GM12878 (cell line): ENCODE data around the gene ETHE1. TPM values are rescaled to one million over a fixed set of nuclear protein-coding genes. Genes with fewer than 3 reads are reported as not detected.

Experiments
- ATAC-seq: fragments of 200-7000 bp; cut with Tn5 transposase; 3 replicates; pipeline ENCODE4 v1.9.1; 2020; ENCODE audit warnings: mild to moderate bottlenecking, moderate library complexity
- BruUV-seq: library from RNA; stranded (reverse); fragments of 400-500 nt; replicated peaks from 2 replicates; lab custom pipeline; 2021; lab: Mats Ljungman, UMichigan
- CTCF ChIA-PET: fragments of 300-600 bp; sonication (Branson Sonifier 250); formaldehyde crosslinking; extraction: SDS; loops from one replicate; lab custom pipeline; 2021; ENCODE audit warnings: inconsistent platforms; lab: Yijun Ruan, JAX
- POLR2A ChIA-PET: fragments of 350-600 bp; formaldehyde crosslinking; extraction: SDS; loops from one replicate; lab custom pipeline; 2021; ENCODE audit warnings: inconsistent platforms; lab: Charles Lee
- RAD21 ChIA-PET: fragments of 300-600 bp; sonication (Branson Sonifier 250); formaldehyde crosslinking; loops from one replicate; lab custom pipeline; 2023; ENCODE audit warnings: antibody characterized with exemption; ENCODE audit not compliant: unreplicated experiment; lab: Charles Lee
- SMC1A ChIA-PET: fragments of 300-600 bp; sonication (Branson Sonifier 250); formaldehyde crosslinking; loops from one replicate; lab custom pipeline; 2023; ENCODE audit not compliant: unreplicated experiment, uncharacterized antibody; lab: Charles Lee
- DNase-seq: peaks from one replicate; pipeline ENCODE4 v3.0.0-alpha.2; 2011; ENCODE audit warnings: low read depth, low spot score
- FAIRE-seq: peaks from 3 replicates; lab custom pipeline; 2011; peaks lifted over from hg19 to GRCh38; lab: Jason Lieb, UNC
- H2AFZ ChIP-seq: 2 replicates; pipeline ENCODE4 v1.6.0; 2011; ENCODE audit warnings: low read depth, low read length, control low read depth; ENCODE audit not compliant: control insufficient read depth
- H3K27ac ChIP-seq: 2 replicates; pipeline ENCODE4 v1.5.1; 2011; ENCODE audit warnings: control low read depth; ENCODE audit not compliant: control insufficient read depth, insufficient read depth
- H3K27me3 ChIP-seq, 2 experiments: replicated peaks in 1 of 2; 2 replicates each; pipeline versions ENCODE4 v1.6.0 to v1.6.1; 2011; ENCODE audit warnings: low read length in 1 of 2; ENCODE audit not compliant: control insufficient read depth in 2 of 2, insufficient read depth in 2 of 2
- H3K36me3 ChIP-seq, 2 experiments: 2 replicates each; pipeline ENCODE4 v1.5.1; 2011; ENCODE audit warnings: low read length in 1 of 2; ENCODE audit not compliant: control insufficient read depth in 2 of 2, insufficient read depth in 2 of 2
- H3K4me1 ChIP-seq: 2 replicates; pipeline ENCODE4 v1.6.1; 2011; ENCODE audit warnings: mild to moderate bottlenecking, low read length, moderate library complexity, mixed read lengths; ENCODE audit not compliant: control insufficient read depth, insufficient read depth
- H3K4me2 ChIP-seq: 2 replicates; pipeline ENCODE4 v1.6.0; 2011; ENCODE audit warnings: control low read depth; ENCODE audit not compliant: control insufficient read depth, insufficient read depth
- H3K4me3 ChIP-seq: fragments of 200-600 bp; sonication (generic); 2 replicates; pipeline ENCODE4 v1.5.1; 2016
- H3K79me2 ChIP-seq: 2 replicates; pipeline ENCODE4 v1.6.0; 2011; ENCODE audit warnings: low read length; ENCODE audit not compliant: control insufficient read depth, insufficient read depth
- H3K9ac ChIP-seq: 2 replicates; pipeline ENCODE4 v1.8.0; 2011; ENCODE audit warnings: low read length, control low read depth, mixed read lengths; ENCODE audit not compliant: control insufficient read depth, insufficient read depth
- H3K9me3 ChIP-seq: replicated peaks from 3 replicates; pipeline ENCODE4 v1.5.1; 2011; ENCODE audit warnings: mild to moderate bottlenecking, low read length; ENCODE audit not compliant: control insufficient read depth, insufficient read depth
- H4K20me1 ChIP-seq: 2 replicates; pipeline ENCODE4 v1.6.0; 2011; ENCODE audit not compliant: control insufficient read depth, insufficient read depth
- CEBPZ ChIP-seq: fragments of 150-350 bp; IDR thresholded peaks from 2 replicates; pipeline ENCODE4 v1.6.1; 2016; ENCODE audit warnings: low read depth, low read length
- CTCF ChIP-seq, 3 experiments: IDR thresholded peaks in 2 of 3; conservative IDR thresholded peaks in 1 of 3; 2 replicates each; pipeline ENCODE4 v1.5.1; 2011; ENCODE audit warnings: low read depth in 3 of 3, low read length in 3 of 3, mild to moderate bottlenecking in 3 of 3, control low read depth in 2 of 3, moderate library complexity in 2 of 3, inconsistent platforms in 1 of 3, mixed read lengths in 1 of 3; ENCODE audit not compliant: control insufficient read depth in 2 of 3, insufficient read depth in 1 of 3; ENCODE audit errors: extremely low read depth in 1 of 3
- DPF2 ChIP-seq: fragments of 450-650 bp; IDR thresholded peaks from 2 replicates; pipeline ENCODE4 v1.6.1; 2017; ENCODE audit warnings: mild to moderate bottlenecking
- FOXM1 ChIP-seq: IDR thresholded peaks from 2 replicates; pipeline ENCODE4 v1.6.1; 2012; ENCODE audit warnings: low read depth, mild to moderate bottlenecking, inconsistent platforms, low read length, moderate library complexity
- IKZF1 ChIP-seq: fragments of 450-650 bp; conservative IDR thresholded peaks from 2 replicates; pipeline ENCODE4 v1.6.1; 2017; ENCODE audit warnings: antibody characterized with exemption, mild to moderate bottlenecking
- MYC ChIP-seq: IDR thresholded peaks from 2 replicates; pipeline ENCODE4 v1.6.1; 2011; ENCODE audit warnings: mild to moderate bottlenecking, low read length, moderate library complexity, inconsistent platforms; ENCODE audit not compliant: insufficient read depth, insufficient replicate concordance, insufficient read length, severe bottlenecking
- NR2C1 ChIP-seq: fragments of 450-650 bp; IDR thresholded peaks from 2 replicates; pipeline ENCODE4 v1.6.1; 2017; ENCODE audit warnings: antibody characterized with exemption, mild to moderate bottlenecking, moderate library complexity
- NR2F1 ChIP-seq: fragments of 450-650 bp; conservative IDR thresholded peaks from 2 replicates; pipeline ENCODE4 v1.6.1; 2017; ENCODE audit warnings: mild to moderate bottlenecking
- SMARCA5 ChIP-seq: fragments of 450-650 bp; IDR thresholded peaks from 2 replicates; pipeline ENCODE4 v1.6.1; 2017; ENCODE audit warnings: mild to moderate bottlenecking
- TARDBP ChIP-seq: IDR thresholded peaks from 2 replicates; pipeline ENCODE4 v1.6.1; 2016; ENCODE audit warnings: borderline replicate concordance
- ZBTB40 ChIP-seq: fragments of 450-650 bp; IDR thresholded peaks from 2 replicates; pipeline ENCODE4 v1.6.1; 2016; ENCODE audit warnings: mild to moderate bottlenecking, moderate library complexity, borderline replicate concordance
- WGBS: methylation state at CpG from one replicate; pipeline ENCODE4 v1.1.6; 2016; ENCODE audit warnings: low lambda C conversion rate; ENCODE audit not compliant: insufficient replicate concordance, insufficient coverage; ENCODE audit errors: missing lambda C conversion rate; 5-methylcytosine and 5-hydroxymethylcytosine counted together
- in situ Hi-C: fragments of 300-500 bp; cut with MboI; formaldehyde crosslinking; loops from 9 replicates; pipeline ENCODE4 v1.14.3; 2018; ENCODE audit warnings: mixed read lengths
- intact Hi-C: fragments of 100-400 bp; cut with micrococcal nuclease; formaldehyde crosslinking; loops from one replicate; pipeline ENCODE4 v1.14.2; 2022; ENCODE audit not compliant: unreplicated experiment
- polyA plus RNA-seq, 11 experiments: library from polyadenylated mRNA; depleted of rRNA in 4 of 11; unstranded in 6 of 11; stranded (reverse) in 5 of 11; fragments of >200 nt; fragmentation: Nextera tagmentation in 4 of 11; fragmentation: Illumina TruSeq in 1 of 11; extraction: Ambion mirVana in 4 of 11; extraction: Trizol in 1 of 11; gene quantifications; 1 replicate in 1 of 11; 2 replicates in 10 of 11; pipeline versions ENCODE4 v1.2.1 to v1.2.3, GENCODE V29; 2011 to 2016; ENCODE audit warnings: inconsistent platforms in 2 of 11, missing spikeins in 2 of 11, low read depth in 1 of 11
- total RNA-seq, 4 experiments: library from RNA; depleted of rRNA in 3 of 4; stranded (reverse); fragments of >200 nt in 3 of 4; fragmentation: Illumina TruSeq in 1 of 4; extraction: Trizol in 1 of 4; gene quantifications; 2 replicates each; pipeline versions ENCODE4 v1.2.1 to v1.2.3, GENCODE V29; 2013 to 2021

ETHE1 gene
- total and polyA plus RNA-seq, 10 of the 15 experiments (the other 5 are each of a cell fraction or from before 2014, with no cell fraction given): 22.1 to 155 (median 52.7) TPM

DNA sequence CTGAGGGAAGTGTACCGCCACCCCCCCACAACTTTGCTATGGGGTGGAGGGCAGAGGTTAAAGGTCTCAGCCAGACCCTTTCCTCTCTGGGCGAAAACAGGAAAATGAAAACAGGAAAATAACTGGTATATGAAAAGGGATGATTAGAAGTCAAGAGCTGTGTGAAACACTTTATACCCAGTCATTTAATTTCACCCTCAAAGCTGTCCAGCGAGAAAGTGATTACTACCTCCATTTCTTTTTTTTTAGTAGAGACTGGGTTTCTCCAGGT is 21.9 kb downstream of the ETHE1 start (continued):
- TF ChIP-seq CEBPZ (no peak), NR2F1 (0 out of 2 replicates have a peak, but pooled peaks have one; percentile 20), NR2C1 (peak; percentile 41; the same call in 1 of the 2 replicates)

DNA sequence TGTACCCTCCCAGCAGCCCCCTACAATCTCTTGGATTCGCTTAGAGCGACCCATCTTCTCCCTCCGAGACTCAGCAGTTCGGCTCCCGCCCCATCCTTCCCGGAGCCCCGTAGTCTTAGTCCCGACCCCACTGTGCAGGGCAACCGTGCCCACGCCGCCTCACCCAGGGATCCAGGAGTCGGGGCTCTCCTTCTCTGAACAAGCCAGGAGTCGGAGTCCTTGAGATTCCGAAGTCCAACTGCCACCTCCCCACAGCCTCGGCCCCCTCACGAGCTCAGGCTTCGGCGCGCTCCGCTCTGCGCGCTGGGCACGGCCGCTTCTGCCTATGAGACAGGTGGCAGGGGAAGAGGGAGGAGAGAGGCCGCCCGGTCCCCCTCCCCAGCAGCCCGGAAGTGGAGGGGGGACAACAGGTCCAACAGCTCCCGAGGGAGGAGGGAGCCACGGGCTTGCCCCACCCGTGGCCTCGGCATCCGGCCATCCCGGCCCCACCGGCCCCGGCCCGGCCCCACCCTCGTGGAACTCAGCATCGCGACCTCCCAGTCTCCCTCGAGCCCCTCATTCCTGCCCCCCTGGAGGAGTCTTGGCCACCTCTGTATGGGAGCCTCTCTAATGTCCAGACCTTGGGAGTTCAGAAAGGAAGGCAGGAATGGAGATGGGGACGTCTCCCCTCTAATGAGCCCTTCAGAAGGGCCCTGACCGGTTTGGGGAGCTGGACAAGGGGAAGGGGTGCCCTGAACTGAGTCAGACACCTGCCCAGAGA is 22.4 kb downstream of the ETHE1 start, which contains the start of gene PHLDB3:
TSS of gene PHLDB3 (minus strand) at position 321 of the 760 bp plus-strand sequence. CDS start 628 bp downstream, outside the sequence.
- Histone ChIP-seq H3K27ac (peak within 1 kb of the TSS; percentile 73), H3K27me3 (no peaks in the 10 kb centered on the region), H3K9ac (peak within 1 kb of the TSS; percentile 71), H3K4me1 (peaks cover 4% of the 10 kb centered on the region), H4K20me1 (no peaks in the 10 kb centered on the region), H3K79me2 (no peaks in the 10 kb centered on the region; the same call in 1 of the 2 replicates), H3K36me3 (no peaks in the 10 kb centered on the region; a peak in 2 of 4 replicates), H3K4me3 (peak within 1 kb of the TSS; percentile 67), H2AFZ (peak within 1 kb of the TSS; percentile 91), H3K9me3 (no peaks in the 10 kb centered on the region), H3K4me2 (peak within 1 kb of the TSS; percentile 98)
- SMC1A ChIA-PET: interaction anchor here (0.9 to 2.2 kb wide), 6 partner anchors 14 to 90 kb away, joined by 3 to 12 read pairs (median 5); no protein-coding TSS in a partner anchor
- RAD21 ChIA-PET: interaction anchor here (1.0 to 2.4 kb wide), 11 partner anchors 15 to 304 kb away, joined by 3 to 22 read pairs (median 3); partner anchors contain the start of genes IRGQ and ZNF576
- no peak for FAIRE-seq
- DNase-seq: no peak
- intact Hi-C loops: loop anchor here (5.0 kb wide), 2 partner anchors 42 to 57 kb away; no protein-coding TSS in a partner anchor
- CTCF ChIA-PET: interaction anchor here (1.0 to 3.8 kb wide), 9 partner anchors 10 to 90 kb away, joined by 3 to 42 read pairs (median 7); no protein-coding TSS in a partner anchor
- WGBS: 5% methylated on average over 32 of the region's 42 CpGs
- in situ Hi-C loops: no loop called here
- ATAC-seq: peak; percentile 67
- BruUV-seq: no TSS peak
- POLR2A ChIA-PET: interaction anchor here (0.6 to 1.2 kb wide), 8 partner anchors 14 to 164 kb away, joined by 3 to 6 read pairs (median 4); partner anchors contain the start of genes IRGQ, ZNF575 and ZNF576
- TF ChIP-seq FOXM1 (no peak), TARDBP (no peak), IKZF1 (peak; percentile 13; the same call in 1 of the 2 replicates), SMARCA5 (peak; percentile 13; the same call in 1 of the 2 replicates), DPF2 (peak; percentile 15; the same call in 1 of the 2 replicates), CTCF (IDR thresholded peaks at IDR 0.05 in 2 of 3, conservative IDR thresholded peaks at IDR 0.05 in 1 of 3; ENCODE audit: control insufficient read depth in 2 of 3, extremely low read depth in 1 of 3, insufficient read depth in 1 of 3, low read depth in 3 of 3, low read length in 3 of 3) (peak in 1 of 3 experiments; percentile 20; a peak in 1 of 6 replicates), ZBTB40 (peak; percentile 13; the same call in 1 of the 2 replicates), MYC (no peak)
